ENCODE data around the gene SLC10A7.

SLC10A7 gene

DNA sequence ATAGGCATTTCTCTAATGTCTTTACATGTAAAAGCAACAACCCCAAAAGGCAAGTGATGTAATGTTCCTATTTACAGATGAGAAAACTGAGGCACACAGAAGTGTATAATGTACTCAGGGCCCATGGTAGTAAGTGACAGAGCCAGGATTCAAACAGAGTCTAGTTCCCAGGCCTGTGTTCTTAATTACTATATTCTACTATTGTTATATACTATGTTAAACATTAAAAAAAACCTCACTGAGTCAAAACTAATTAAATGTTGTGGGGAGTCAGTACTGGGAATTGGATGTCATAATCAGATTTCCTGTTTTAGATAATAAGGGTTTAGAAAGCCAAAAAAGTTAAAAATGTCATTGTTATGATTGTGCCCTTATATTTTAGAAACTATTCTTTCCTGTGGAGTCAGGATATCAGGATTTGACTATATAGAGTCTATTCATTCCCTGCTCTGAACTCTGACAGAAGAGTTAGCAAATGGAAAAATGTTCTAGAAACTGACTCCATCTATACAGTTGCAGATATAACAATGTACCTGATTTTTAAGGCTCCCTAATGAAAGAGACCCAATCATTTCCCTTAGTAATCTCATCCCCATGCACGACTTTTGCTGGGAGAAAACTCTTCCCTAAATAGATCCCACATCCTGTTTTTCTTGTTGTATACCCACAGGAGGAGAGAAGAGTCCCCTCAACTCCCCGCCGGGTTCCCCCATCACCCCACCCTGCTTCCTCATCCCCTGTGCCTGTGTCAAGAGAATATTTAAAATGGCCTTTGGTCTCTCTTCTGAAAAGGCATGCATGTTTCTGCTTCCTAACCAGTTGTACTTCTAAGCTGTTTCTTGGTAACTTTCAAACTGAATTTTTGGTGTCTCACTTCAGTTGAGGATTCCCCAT, 237.7 kb downstream of the SLC10A7 start:
- TF ChIP-seq EZH2phosphoT487 (IDR thresholded peaks at IDR 0.05; ENCODE audit: borderline replicate concordance, low read length): no peak
- TF ChIP-seq, protein P1, sequence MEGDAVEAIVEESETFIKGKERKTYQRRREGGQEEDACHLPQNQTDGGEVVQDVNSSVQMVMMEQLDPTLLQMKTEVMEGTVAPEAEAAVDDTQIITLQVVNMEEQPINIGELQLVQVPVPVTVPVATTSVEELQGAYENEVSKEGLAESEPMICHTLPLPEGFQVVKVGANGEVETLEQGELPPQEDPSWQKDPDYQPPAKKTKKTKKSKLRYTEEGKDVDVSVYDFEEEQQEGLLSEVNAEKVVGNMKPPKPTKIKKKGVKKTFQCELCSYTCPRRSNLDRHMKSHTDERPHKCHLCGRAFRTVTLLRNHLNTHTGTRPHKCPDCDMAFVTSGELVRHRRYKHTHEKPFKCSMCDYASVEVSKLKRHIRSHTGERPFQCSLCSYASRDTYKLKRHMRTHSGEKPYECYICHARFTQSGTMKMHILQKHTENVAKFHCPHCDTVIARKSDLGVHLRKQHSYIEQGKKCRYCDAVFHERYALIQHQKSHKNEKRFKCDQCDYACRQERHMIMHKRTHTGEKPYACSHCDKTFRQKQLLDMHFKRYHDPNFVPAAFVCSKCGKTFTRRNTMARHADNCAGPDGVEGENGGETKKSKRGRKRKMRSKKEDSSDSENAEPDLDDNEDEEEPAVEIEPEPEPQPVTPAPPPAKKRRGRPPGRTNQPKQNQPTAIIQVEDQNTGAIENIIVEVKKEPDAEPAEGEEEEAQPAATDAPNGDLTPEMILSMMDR (IDR thresholded peaks at IDR 0.05; ENCODE audit: low read depth, low read length, poor library complexity, severe bottlenecking): no peak
- H3K27me3 ChIP-seq (ENCODE audit: control insufficient read depth, low read length): no peaks in the 10 kb centered on the region
- no peaks in the 10 kb centered on the region for H3K79me2 ChIP-seq (ENCODE audit: control insufficient read depth, low read length)
- 0 out of 2 replicates have a peak, but pooled peaks cover 4% of the 10 kb centered on the region for H3K4me1 ChIP-seq (ENCODE audit: control insufficient read depth, low read length)
- H3K9me2 ChIP-seq (replicated peaks; ENCODE audit: control insufficient read depth, low read length): no peaks in the 10 kb centered on the region
- no peaks in the 10 kb centered on the region for H3F3A ChIP-seq (ENCODE audit: control insufficient read depth, insufficient read depth)
- no peaks in the 10 kb centered on the region for H3K9me3 ChIP-seq (ENCODE audit: control insufficient read depth, insufficient read depth, low read length)
- H4K20me1 ChIP-seq (ENCODE audit: control insufficient read depth, insufficient read depth, low read depth, low read length): no peaks in the 10 kb centered on the region
- H3K36me3 ChIP-seq (ENCODE audit: control insufficient read depth, low read length): no peaks in the 10 kb centered on the region
- no peak overlapping the region for H3K4me3 ChIP-seq (ENCODE audit: low read length)
- H3K27ac ChIP-seq (ENCODE audit: low read depth, low read length): no peak overlapping the region
- H3K4me2 ChIP-seq (ENCODE audit: low read length): no peak overlapping the region

DNA sequence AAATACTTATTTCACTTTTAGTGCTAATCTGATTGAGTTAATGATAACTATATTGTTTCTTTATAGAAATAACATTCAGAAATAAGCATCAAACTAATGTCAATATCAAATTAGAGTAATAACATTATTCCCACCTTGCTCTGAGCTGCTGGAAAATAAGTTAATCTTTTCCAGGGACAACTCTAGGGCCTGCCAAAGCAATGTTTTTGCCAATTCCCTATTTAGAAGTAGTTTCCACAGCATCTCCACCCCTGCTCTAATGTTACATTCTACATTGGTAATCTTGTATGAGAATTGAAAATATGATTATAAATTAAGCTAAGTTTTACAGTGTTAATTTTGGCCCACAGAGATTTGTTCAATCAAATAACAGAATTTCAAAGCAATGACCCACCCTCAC, 239.1 kb downstream of the SLC10A7 start:
- H3K36me3 ChIP-seq (ENCODE audit: control insufficient read depth, low read length): no peaks in the 10 kb centered on the region
- no peaks in the 10 kb centered on the region for H4K20me1 ChIP-seq (ENCODE audit: control insufficient read depth, insufficient read depth, low read depth, low read length)
- H3K9me3 ChIP-seq (ENCODE audit: control insufficient read depth, insufficient read depth, low read length): no peaks in the 10 kb centered on the region
- TF ChIP-seq, protein P1 (IDR thresholded peaks at IDR 0.05; ENCODE audit: low read depth, low read length, poor library complexity, severe bottlenecking): no peak
- no peak for TF ChIP-seq EZH2phosphoT487 (IDR thresholded peaks at IDR 0.05; ENCODE audit: borderline replicate concordance, low read length)
- H3K27ac ChIP-seq (ENCODE audit: low read depth, low read length): no peak overlapping the region
- H3F3A ChIP-seq (ENCODE audit: control insufficient read depth, insufficient read depth): no peaks in the 10 kb centered on the region
- H3K4me3 ChIP-seq (ENCODE audit: low read length): no peak overlapping the region
- H3K27me3 ChIP-seq (ENCODE audit: control insufficient read depth, low read length): no peaks in the 10 kb centered on the region
- H3K4me1 ChIP-seq (ENCODE audit: control insufficient read depth, low read length): 0 out of 2 replicates have a peak, but pooled peaks cover 4% of the 10 kb centered on the region
- no peak overlapping the region for H3K4me2 ChIP-seq (ENCODE audit: low read length)
- H3K9me2 ChIP-seq (replicated peaks; ENCODE audit: control insufficient read depth, low read length): no peaks in the 10 kb centered on the region
- no peaks in the 10 kb centered on the region for H3K79me2 ChIP-seq (ENCODE audit: control insufficient read depth, low read length)

DNA sequence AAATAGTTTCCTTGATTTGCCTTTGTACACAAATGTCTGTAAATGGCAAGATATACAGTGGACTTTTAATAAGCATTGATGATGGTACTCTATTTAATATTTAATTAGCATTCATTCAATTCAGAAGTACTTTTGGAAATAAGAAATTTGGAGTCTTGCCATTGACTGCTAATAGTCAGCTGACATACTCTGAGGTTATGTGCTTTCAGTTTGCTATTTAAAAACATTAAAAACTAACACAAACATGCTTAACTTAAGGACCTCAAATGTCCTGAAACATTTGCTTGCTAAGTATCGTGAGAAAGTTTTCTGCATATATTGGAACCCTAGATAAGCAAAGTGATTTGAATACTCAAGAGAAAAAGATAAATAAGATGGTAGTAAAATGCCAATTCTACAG, 242.8 kb downstream of the SLC10A7 start:
- no peak overlapping the region for H3K27ac ChIP-seq (ENCODE audit: low read depth, low read length)

More for the DNA sequence above, 242.8 kb downstream of the SLC10A7 start:
- Histone ChIP-seq H3K4me3 (ENCODE audit: low read length) (no peak overlapping the region), H3K27me3 (ENCODE audit: control insufficient read depth, low read length) (no peaks in the 10 kb centered on the region), H3K9me2 (replicated peaks; ENCODE audit: control insufficient read depth, low read length) (no peaks in the 10 kb centered on the region), H3F3A (ENCODE audit: control insufficient read depth, insufficient read depth) (no peaks in the 10 kb centered on the region), H3K4me2 (ENCODE audit: low read length) (no peak overlapping the region), H3K9me3 (ENCODE audit: control insufficient read depth, insufficient read depth, low read length) (no peaks in the 10 kb centered on the region), H3K79me2 (ENCODE audit: control insufficient read depth, low read length) (no peaks in the 10 kb centered on the region), H3K36me3 (ENCODE audit: control insufficient read depth, low read length) (no peaks in the 10 kb centered on the region), H3K4me1 (ENCODE audit: control insufficient read depth, low read length) (no peaks in the 10 kb centered on the region), H4K20me1 (ENCODE audit: control insufficient read depth, insufficient read depth, low read depth, low read length) (no peaks in the 10 kb centered on the region)
- no peak for TF ChIP-seq EZH2phosphoT487 (IDR thresholded peaks at IDR 0.05; ENCODE audit: borderline replicate concordance, low read length)
- TF ChIP-seq, protein P1 (IDR thresholded peaks at IDR 0.05; ENCODE audit: low read depth, low read length, poor library complexity, severe bottlenecking): no peak

Data from DOHH2 (cell line).